WI38 (cell line): Measurements from ENCODE around the gene USP6.

Experiments used
- H3K4me3 ChIP-seq: 2 replicates; pipeline ENCODE4 v1.5.1; 2011; ENCODE audit warnings: low read depth, mild to moderate bottlenecking, control low read depth, low read length
- TF ChIP-seq, protein P1 (sequence below): IDR thresholded peaks from 2 replicates; pipeline ENCODE4 v1.5.1; 2012; ENCODE audit warnings: low read depth, mild to moderate bottlenecking, control low read depth, low read length

Gene USP6

GRCh38 chr17:5181509-5182305 is 65.9 kb downstream of the USP6 start:
- TF ChIP-seq, protein P1, sequence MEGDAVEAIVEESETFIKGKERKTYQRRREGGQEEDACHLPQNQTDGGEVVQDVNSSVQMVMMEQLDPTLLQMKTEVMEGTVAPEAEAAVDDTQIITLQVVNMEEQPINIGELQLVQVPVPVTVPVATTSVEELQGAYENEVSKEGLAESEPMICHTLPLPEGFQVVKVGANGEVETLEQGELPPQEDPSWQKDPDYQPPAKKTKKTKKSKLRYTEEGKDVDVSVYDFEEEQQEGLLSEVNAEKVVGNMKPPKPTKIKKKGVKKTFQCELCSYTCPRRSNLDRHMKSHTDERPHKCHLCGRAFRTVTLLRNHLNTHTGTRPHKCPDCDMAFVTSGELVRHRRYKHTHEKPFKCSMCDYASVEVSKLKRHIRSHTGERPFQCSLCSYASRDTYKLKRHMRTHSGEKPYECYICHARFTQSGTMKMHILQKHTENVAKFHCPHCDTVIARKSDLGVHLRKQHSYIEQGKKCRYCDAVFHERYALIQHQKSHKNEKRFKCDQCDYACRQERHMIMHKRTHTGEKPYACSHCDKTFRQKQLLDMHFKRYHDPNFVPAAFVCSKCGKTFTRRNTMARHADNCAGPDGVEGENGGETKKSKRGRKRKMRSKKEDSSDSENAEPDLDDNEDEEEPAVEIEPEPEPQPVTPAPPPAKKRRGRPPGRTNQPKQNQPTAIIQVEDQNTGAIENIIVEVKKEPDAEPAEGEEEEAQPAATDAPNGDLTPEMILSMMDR: no peak
- H3K4me3 ChIP-seq: no peak overlapping the region

- TF ChIP-seq, protein P1: no peak
- no peak overlapping the region for H3K4me3 ChIP-seq
These were observed 67.0 kb downstream of the USP6 start for GRCh38 chr17:5182597-5183409.

- TF ChIP-seq, protein P1: no peak
- no peak overlapping the region for H3K4me3 ChIP-seq
These were observed 67.6 kb downstream of the USP6 start for GRCh38 chr17:5183410-5183793.

- no peak overlapping the region for H3K4me3 ChIP-seq
- TF ChIP-seq, protein P1: no peak
These were observed 68.5 kb downstream of the USP6 start for GRCh38 chr17:5184288-5184687.

- H3K4me3 ChIP-seq: peak within 1 kb of the TSS; percentile 84
- TF ChIP-seq, protein P1: peak; percentile 66
These were observed 75.9 kb downstream of the USP6 start, which contains the start of gene ZNF594 for GRCh38 chr17:5191541-5192417. ZNF594 (minus strand) TSS chr17:5191868; CDS start chr17:5184256, 7,612 bp downstream.

DNA sequence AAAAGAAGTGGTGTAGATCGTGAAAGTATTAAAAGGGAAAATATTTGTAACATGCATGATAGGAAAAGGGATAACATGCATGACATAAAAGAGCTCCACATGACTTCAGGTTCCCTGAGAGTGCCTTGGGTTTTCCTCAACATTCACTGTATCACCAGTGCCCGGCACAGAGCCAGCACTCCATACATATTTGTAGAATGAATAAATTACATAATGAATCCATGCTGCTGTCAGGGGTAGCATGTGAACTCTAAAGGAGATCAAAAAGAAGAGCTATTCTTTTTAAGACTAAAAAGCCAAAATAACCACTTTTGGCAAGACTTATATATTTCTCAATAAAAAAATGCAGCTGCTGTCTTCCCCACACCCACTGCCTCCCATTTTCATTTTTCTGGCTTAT is 78.5 kb downstream of the USP6 start:
- TF ChIP-seq, protein P1: no peak
- no peak overlapping the region for H3K4me3 ChIP-seq
